Progenitor cell of endocrine pancreas (in vitro differentiated cells): ENCODE data around the gene BMP8B. TPM values are rescaled to one million over a fixed set of nuclear protein-coding genes. Genes with fewer than 3 reads are reported as not detected.
"Not testable (repeated sequence)": the region's sequence is repeated elsewhere in the genome, so short reads cannot be mapped to it uniquely, and the experiment has no call there.

Source experiments
- DNase-seq: peaks from one replicate; pipeline ENCODE4 v3.0.0; 2021; ENCODE audit warnings: low spot score; ENCODE audit not compliant: unreplicated experiment
- H3K27ac Mint-ChIP-seq: 2 replicates; pipeline ENCODE4 v1.8.0; 2021; ENCODE audit warnings: mild to moderate bottlenecking, moderate library complexity, mixed read lengths
- H3K27me3 Mint-ChIP-seq: 2 replicates; pipeline ENCODE4 v1.8.0; 2021; ENCODE audit warnings: mixed read lengths
- H3K36me3 Mint-ChIP-seq: 2 replicates; pipeline ENCODE4 v1.8.0; 2022; ENCODE audit warnings: mixed read lengths; ENCODE audit not compliant: insufficient read depth
- H3K4me1 Mint-ChIP-seq: 2 replicates; pipeline ENCODE4 v1.8.0; 2021; ENCODE audit warnings: low read depth, mixed read lengths
- H3K4me3 Mint-ChIP-seq: 2 replicates; pipeline ENCODE4 v1.8.0; 2021; ENCODE audit warnings: low read depth, mild to moderate bottlenecking, moderate library complexity, mixed read lengths
- H3K9me3 Mint-ChIP-seq: 2 replicates; pipeline ENCODE4 v1.8.0; 2021; ENCODE audit warnings: low read depth, mixed read lengths
- total RNA-seq: library from RNA; stranded (reverse); gene quantifications from 2 replicates; pipeline ENCODE4 v1.2.1, GENCODE V29; 2021
- TF ChIP-seq, protein P1 (sequence below): fragments of 200-600 bp; sonication (generic); IDR thresholded peaks from one replicate; pipeline ENCODE4 v1.5.0; 2021; ENCODE audit warnings: antibody characterized with exemption, mild to moderate bottlenecking; ENCODE audit not compliant: unreplicated experiment

Gene BMP8B
- total RNA-seq, 1 donor from 2014 or later, result 0.91 TPM

DNA sequence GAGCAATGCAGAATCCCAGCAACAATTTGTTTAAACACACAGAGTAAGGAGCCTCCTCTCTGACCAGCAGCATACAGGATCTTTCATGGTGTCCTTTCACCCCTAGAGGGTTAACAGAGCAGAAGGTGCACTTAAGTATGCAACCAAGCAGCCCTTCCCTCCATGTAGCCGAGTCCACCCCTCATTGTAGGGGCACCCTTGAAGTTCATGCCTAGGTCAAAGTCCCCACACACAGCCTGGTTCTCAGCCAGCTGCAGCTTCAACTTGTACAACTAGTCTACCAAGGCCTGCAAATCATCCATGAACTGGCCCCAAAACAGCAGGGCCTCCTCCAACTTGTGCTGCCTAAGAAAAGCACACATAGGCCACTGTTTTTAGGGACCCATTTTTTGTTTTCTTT is 7.0 kb upstream of the BMP8B start:
- H3K27ac Mint-ChIP-seq, result no peak overlapping the region
- H3K4me1 Mint-ChIP-seq, result peaks cover 2% of the 10 kb centered on the region

DNA sequence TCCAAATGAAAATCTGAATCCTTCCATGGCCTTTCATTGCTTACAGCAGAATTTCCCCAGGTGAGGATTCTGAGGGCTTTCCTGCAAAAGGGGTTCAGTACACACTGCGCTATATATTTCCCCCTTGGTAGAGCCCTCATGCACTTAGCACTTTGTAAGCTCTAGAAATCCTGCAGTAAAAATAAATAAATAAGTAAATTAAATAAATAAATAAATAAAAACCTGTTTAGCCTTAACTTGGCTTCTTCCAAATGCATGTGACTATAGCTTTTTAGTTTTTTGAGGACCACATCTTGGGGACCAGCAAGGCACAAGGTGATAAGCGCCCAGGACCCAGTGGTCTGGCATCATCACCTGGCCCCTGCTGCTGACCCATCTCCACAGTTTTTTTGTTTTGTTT is 3.2 kb upstream of the BMP8B start:
- Mint-ChIP-seq H3K27me3 (peaks cover 56% of the 10 kb centered on the region), H3K4me3 (no peak overlapping the region), H3K27ac (no peak overlapping the region), H3K36me3 (no peaks in the 10 kb centered on the region), H3K9me3 (no peaks in the 10 kb centered on the region), H3K4me1 (peaks cover 3% of the 10 kb centered on the region)
- TF ChIP-seq, protein P1, sequence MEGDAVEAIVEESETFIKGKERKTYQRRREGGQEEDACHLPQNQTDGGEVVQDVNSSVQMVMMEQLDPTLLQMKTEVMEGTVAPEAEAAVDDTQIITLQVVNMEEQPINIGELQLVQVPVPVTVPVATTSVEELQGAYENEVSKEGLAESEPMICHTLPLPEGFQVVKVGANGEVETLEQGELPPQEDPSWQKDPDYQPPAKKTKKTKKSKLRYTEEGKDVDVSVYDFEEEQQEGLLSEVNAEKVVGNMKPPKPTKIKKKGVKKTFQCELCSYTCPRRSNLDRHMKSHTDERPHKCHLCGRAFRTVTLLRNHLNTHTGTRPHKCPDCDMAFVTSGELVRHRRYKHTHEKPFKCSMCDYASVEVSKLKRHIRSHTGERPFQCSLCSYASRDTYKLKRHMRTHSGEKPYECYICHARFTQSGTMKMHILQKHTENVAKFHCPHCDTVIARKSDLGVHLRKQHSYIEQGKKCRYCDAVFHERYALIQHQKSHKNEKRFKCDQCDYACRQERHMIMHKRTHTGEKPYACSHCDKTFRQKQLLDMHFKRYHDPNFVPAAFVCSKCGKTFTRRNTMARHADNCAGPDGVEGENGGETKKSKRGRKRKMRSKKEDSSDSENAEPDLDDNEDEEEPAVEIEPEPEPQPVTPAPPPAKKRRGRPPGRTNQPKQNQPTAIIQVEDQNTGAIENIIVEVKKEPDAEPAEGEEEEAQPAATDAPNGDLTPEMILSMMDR, result no peak
- DNase-seq, result no peak

More for the DNA sequence above, 7.0 kb upstream of the BMP8B start:
- Mint-ChIP-seq H3K36me3 (no peaks in the 10 kb centered on the region), H3K27me3 (peaks cover 40% of the 10 kb centered on the region), H3K9me3 (no peaks in the 10 kb centered on the region), H3K4me3 (no peak overlapping the region)
- DNase-seq, result no peak
- TF ChIP-seq, protein P1, result no peak

DNA sequence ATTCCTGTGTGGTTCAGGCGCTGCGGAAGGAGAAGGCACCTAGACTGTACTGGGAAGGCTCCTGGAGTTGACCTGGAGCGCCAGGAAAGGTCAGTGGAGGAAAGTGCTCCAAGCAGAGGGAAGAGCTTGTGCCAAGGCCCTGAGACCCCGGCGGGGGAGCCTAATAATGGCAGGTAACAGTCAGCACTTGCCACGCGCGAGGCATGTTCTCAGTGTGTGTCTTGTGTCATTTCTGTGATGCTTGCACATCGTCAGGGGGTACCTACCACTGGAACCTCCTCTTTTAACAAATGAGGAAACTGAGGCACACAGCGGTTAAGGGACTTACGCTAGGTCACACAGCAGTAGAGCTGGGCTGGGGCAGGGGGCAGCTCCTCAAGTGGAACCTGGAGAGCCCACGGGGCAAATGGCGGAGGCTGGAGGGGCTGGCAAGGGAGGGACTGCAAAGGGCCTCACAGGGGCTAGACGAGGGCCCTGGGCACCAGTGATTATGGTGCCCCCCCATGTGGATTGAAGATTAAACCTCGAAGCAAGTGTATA is 976 bp upstream of the BMP8B start:
- Mint-ChIP-seq H3K27ac (peak overlapping the region; percentile 57), H3K4me3 (peak overlapping the region; percentile 68), H3K9me3 (no peaks in the 10 kb centered on the region), H3K4me1 (peaks cover 2% of the 10 kb centered on the region), H3K36me3 (no peaks in the 10 kb centered on the region), H3K27me3 (peaks cover 63% of the 10 kb centered on the region)
- TF ChIP-seq, protein P1, result no peak
- no peak for DNase-seq

DNA sequence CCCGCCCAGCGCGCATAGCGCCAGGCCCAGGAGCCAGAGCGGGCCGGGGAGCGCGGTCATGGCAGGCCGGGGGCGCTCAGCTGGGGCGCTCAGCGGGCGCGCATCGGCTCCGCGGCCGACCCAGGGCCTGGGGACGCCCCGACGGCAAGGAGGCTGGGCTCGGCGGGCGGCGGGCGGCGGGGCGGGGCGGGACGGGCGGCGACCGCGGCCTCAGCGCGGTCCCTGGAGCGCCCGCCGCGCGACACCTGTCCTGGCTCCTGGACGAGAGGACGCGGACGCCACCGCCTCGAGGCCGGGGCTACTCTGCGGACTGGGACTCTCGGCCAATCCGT is 273 bp downstream of the BMP8B start:
- no peak for DNase-seq
- peaks cover 2% of the 10 kb centered on the region for H3K4me1 Mint-ChIP-seq
- no peaks in the 10 kb centered on the region for H3K9me3 Mint-ChIP-seq
- H3K27ac Mint-ChIP-seq, result no peak overlapping the region
- no peaks in the 10 kb centered on the region for H3K36me3 Mint-ChIP-seq
- TF ChIP-seq, protein P1, result no peak
- peaks cover 63% of the 10 kb centered on the region for H3K27me3 Mint-ChIP-seq
- no peak overlapping the region for H3K4me3 Mint-ChIP-seq

DNA sequence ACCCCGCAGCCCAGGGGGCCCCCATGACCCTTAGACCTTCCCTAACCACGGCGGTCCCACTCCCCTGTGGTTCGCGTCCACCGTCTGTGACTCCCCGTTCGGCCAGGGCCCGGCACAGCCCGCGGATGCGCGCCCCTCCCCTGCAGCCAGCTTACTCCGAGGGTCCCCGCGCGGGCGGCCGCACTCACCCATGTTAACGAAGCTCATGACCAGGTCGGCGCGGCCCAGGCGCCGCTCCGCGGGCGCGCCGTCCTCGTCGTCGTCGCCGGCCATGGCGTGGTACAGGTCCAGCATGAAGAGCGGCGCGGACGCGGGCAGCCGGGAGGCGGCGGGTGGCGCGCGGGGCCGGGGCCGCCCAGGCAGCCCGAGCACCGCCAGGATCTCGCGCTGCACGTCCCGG is 701 bp downstream of the BMP8B start:
- H3K36me3 Mint-ChIP-seq, DNase-seq, H3K27ac Mint-ChIP-seq, H3K4me3 Mint-ChIP-seq, H3K9me3 Mint-ChIP-seq, H3K4me1 Mint-ChIP-seq: not testable (repeated sequence)
- H3K27me3 Mint-ChIP-seq, result peaks cover 63% of the 10 kb centered on the region

DNA sequence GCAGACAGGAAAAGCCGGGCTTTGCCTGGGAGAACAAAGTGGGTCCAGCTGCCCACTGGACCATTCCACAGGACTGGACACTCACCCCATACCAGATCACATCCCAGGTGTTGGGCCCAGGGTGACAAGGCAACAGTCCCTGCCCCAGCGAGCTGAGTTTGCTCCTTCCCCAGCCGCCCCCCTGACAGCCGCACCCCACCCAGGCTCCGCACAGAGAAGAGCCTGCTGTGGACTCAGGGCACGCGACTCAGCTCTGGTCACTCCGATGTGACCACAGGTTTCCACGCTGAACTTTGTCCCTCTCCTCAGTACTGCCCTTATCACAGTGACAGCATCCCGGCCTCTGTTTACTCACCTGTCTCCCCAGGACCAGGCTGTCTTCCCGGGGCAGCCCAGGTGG is 1.2 kb downstream of the BMP8B start:
- Mint-ChIP-seq H3K36me3 (no peaks in the 10 kb centered on the region), H3K9me3 (no peaks in the 10 kb centered on the region), H3K27ac (no peak overlapping the region), H3K4me3 (peak overlapping the region; percentile 35), H3K4me1 (peaks cover 2% of the 10 kb centered on the region), H3K27me3 (peaks cover 61% of the 10 kb centered on the region)
- TF ChIP-seq, protein P1, result no peak
- no peak for DNase-seq

DNA sequence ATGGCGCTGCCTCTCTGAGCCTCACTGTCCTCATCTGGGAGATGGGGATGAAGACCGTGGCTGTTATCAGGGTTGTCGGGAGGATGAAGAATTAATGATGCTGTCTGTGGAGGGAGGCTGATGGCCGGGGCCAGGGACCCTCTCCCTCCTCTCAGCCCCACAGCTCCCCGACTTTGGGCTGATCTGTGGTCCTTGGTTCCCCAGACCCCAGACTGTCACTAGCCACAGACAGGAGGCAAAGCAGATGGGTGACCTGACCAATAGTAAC is 1.6 kb downstream of the BMP8B start:
- H3K36me3 Mint-ChIP-seq, H3K9me3 Mint-ChIP-seq, DNase-seq, H3K4me3 Mint-ChIP-seq, H3K27ac Mint-ChIP-seq, H3K4me1 Mint-ChIP-seq: not testable (repeated sequence)
- peaks cover 57% of the 10 kb centered on the region for H3K27me3 Mint-ChIP-seq

DNA sequence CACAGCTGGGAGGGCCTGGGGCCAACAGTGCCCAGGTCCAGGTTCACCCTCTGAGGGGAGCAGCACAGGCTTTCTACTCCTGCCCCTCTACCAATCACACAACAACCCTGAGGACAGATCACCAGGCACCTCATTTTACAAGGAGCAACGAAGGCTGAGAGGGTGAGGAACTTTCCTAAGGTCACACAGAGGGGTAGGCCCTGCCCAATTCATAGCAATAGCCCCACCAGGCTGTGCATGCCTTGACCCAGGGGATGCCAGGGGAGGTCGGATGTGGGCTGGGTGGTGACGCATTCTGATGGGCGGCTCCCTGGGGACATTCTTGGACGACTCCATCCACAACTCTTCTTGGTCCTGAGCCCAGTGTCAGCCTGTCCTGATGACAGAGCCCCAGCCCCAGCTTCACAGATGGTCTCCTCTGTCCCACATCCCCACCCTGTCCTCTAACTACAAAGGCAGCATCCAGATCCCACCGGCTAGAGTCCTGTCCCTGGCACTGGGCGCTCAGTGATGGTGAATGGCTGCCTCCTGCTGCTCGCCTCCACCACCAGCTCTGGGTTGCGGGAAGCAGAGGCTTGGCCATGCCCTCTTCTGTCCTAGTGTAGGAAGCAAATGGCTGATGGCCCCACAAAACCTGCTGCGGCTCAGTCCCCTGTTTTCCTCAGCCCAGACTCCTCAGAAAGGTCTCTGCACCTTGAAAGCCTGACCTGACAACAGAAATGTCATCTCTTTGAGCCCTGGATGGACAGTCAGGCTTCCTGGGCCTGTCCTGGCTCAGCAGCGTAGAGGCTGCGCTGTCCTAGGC is 2.2 kb downstream of the BMP8B start:
- DNase-seq, H3K27ac Mint-ChIP-seq, H3K36me3 Mint-ChIP-seq, H3K4me1 Mint-ChIP-seq, H3K9me3 Mint-ChIP-seq, H3K4me3 Mint-ChIP-seq: not testable (repeated sequence)
- H3K27me3 Mint-ChIP-seq, result peaks cover 55% of the 10 kb centered on the region
